HG02870 (cell line): ENCODE results near the gene ALKBH6.

Experiments
- ATAC-seq: cut with Tn5 transposase; IDR thresholded peaks from one replicate; pipeline ENCODE4 v1.9.1; 2021; ENCODE audit warnings: mild to moderate bottlenecking, moderate library complexity; ENCODE audit not compliant: unreplicated experiment

Gene ALKBH6

GRCh38 chr19:35960432-35960972 is 53.5 kb downstream of the ALKBH6 start:
- no peak for ATAC-seq

- ATAC-seq: no peak
Observed at GRCh38 chr19:35959968-35960320, 54.1 kb downstream of the ALKBH6 start.
